Activated CD8-positive, alpha-beta memory T cell treated with anti-CD3 and anti-CD28 coated beads, Interleukin-2, amount 50 U/mL, for 1 hour (primary cell): ENCODE measurements around the gene MAP1A.

ENCODE experiments used
- DNase-seq: peaks from one replicate; pipeline ENCODE4 v3.0.0-alpha.2; 2020; ENCODE audit errors: extremely low read depth

Gene MAP1A

GRCh38 chr15:43511012-43511885 lies 6.2 kb upstream of the MAP1A start:
- no peak for DNase-seq

- no peak for DNase-seq
Measured at GRCh38 chr15:43513550-43513949, 3.9 kb upstream of the MAP1A start.

- no peak for DNase-seq
Measured at GRCh38 chr15:43514241-43515057, 3.0 kb upstream of the MAP1A start.

GRCh38 chr15:43515741-43516140 lies 1.7 kb upstream of the MAP1A start:
- DNase-seq, result no peak

GRCh38 chr15:43516185-43516584 lies 1.2 kb upstream of the MAP1A start:
- no peak for DNase-seq

- DNase-seq, result no peak
Measured at GRCh38 chr15:43516801-43517353, 531 bp upstream of the MAP1A start.

- DNase-seq, result no peak
Measured at GRCh38 chr15:43518197-43518761, 871 bp downstream of the MAP1A start.

- DNase-seq, result no peak
Measured at GRCh38 chr15:43519196-43519595, 1.8 kb downstream of the MAP1A start.

GRCh38 chr15:43520138-43520537 lies 2.7 kb downstream of the MAP1A start:
- DNase-seq, result no peak

- no peak for DNase-seq
Measured at GRCh38 chr15:43521419-43521818, 4.0 kb downstream of the MAP1A start.

- no peak for DNase-seq
Measured at GRCh38 chr15:43522247-43522646, 4.8 kb downstream of the MAP1A start.

- no peak for DNase-seq
Measured at GRCh38 chr15:43523646-43524045, 6.2 kb downstream of the MAP1A start.

- DNase-seq, result no peak
Measured at GRCh38 chr15:43524254-43524845, 6.9 kb downstream of the MAP1A start.

- DNase-seq, result no peak
Measured at GRCh38 chr15:43525131-43525530, 7.7 kb downstream of the MAP1A start.

- no peak for DNase-seq
Measured at GRCh38 chr15:43526261-43526930, 9.0 kb downstream of the MAP1A start.

- DNase-seq, result no peak
Measured at GRCh38 chr15:43527016-43527801, 9.8 kb downstream of the MAP1A start.

- DNase-seq, result no peak
Measured at GRCh38 chr15:43527802-43528541, 10.6 kb downstream of the MAP1A start.

- no peak for DNase-seq
Measured at GRCh38 chr15:43528542-43529007, 11.2 kb downstream of the MAP1A start.

GRCh38 chr15:43529141-43529540 lies 11.7 kb downstream of the MAP1A start:
- no peak for DNase-seq
